Common myeloid progenitor, CD34-positive (primary cell): ENCODE results near the gene CELF2.
A peak's percentile ranks its signal among the peaks of the same experiment; 100 is the strongest.

Experiments used
- CTCF ChIA-PET: fragments of 350-600 bp; sonication (Branson Sonifier 250); formaldehyde crosslinking; loops from one replicate; lab custom pipeline; 2021; ENCODE audit warnings: antibody characterized with exemption; lab: Charles Lee
- POLR2A ChIA-PET: fragments of 350-600 bp; sonication (Branson Sonifier 250); formaldehyde crosslinking; loops from one replicate; lab custom pipeline; 2021; ENCODE audit warnings: antibody characterized with exemption; lab: Charles Lee
- DNase-seq, 3 donors: peaks; one replicate each; pipeline versions ENCODE4 v3.0.0 to v3.0.0-alpha.2; 2013
- H3K27ac ChIP-seq, 2 experiments: 1 replicate in 1 of 2; 2 replicates in 1 of 2; pipeline ENCODE4 v1.7.0; 2013; ENCODE audit warnings: inconsistent platforms in 2 of 2, low read length in 2 of 2, mild to moderate bottlenecking in 2 of 2, low read depth in 1 of 2, moderate library complexity in 1 of 2; ENCODE audit not compliant: severe bottlenecking in 2 of 2, insufficient read depth in 1 of 2, poor library complexity in 1 of 2
- H3K27me3 ChIP-seq, 5 experiments: replicated peaks in 2 of 5; 1 replicate in 3 of 5; 2 replicates in 2 of 5; pipeline versions ENCODE4 v1.6.1 to v1.7.0; 2013; ENCODE audit warnings: low read length in 4 of 5, mild to moderate bottlenecking in 2 of 5, moderate library complexity in 2 of 5, inconsistent platforms in 1 of 5; ENCODE audit not compliant: insufficient read depth in 5 of 5, control insufficient read depth in 4 of 5
- H3K36me3 ChIP-seq, 4 experiments: 1 replicate in 2 of 4; 2 replicates in 2 of 4; pipeline versions ENCODE4 v1.6.1 to v1.7.0; 2013; ENCODE audit warnings: low read length in 3 of 4, control low read depth in 1 of 4, mild to moderate bottlenecking in 1 of 4; ENCODE audit not compliant: control insufficient read depth in 4 of 4, insufficient read depth in 4 of 4
- H3K4me1 ChIP-seq, 4 experiments: 1 replicate in 3 of 4; 2 replicates in 1 of 4; pipeline versions ENCODE4 v1.6.1 to v1.7.1; 2013; ENCODE audit warnings: low read length in 3 of 4, mild to moderate bottlenecking in 3 of 4, control low read depth in 1 of 4, inconsistent platforms in 1 of 4, moderate library complexity in 1 of 4; ENCODE audit not compliant: control insufficient read depth in 4 of 4, insufficient read depth in 4 of 4; ENCODE audit errors: control extremely low read depth in 1 of 4
- H3K4me3 ChIP-seq, 7 experiments: 1 replicate in 4 of 7; 2 replicates in 3 of 7; pipeline versions ENCODE4 v1.5.1 to v1.7.0; 2013; ENCODE audit warnings: mild to moderate bottlenecking in 7 of 7, low read length in 6 of 7, moderate library complexity in 6 of 7, inconsistent platforms in 2 of 7, low read depth in 2 of 7, control low read depth in 1 of 7; ENCODE audit not compliant: insufficient read depth in 4 of 7, control insufficient read depth in 1 of 7; ENCODE audit errors: extremely low read depth in 1 of 7
- H3K9me3 ChIP-seq, 5 experiments: 1 replicate in 4 of 5; 2 replicates in 1 of 5; pipeline versions ENCODE4 v1.6.1 to v1.7.1; 2013; ENCODE audit warnings: low read length in 4 of 5, mild to moderate bottlenecking in 2 of 5, inconsistent platforms in 1 of 5, low read depth in 1 of 5, moderate library complexity in 1 of 5; ENCODE audit not compliant: control insufficient read depth in 4 of 5, insufficient read depth in 2 of 5; ENCODE audit errors: control extremely low read depth in 1 of 5
- WGBS: methylation state at CpG from one replicate; pipeline ENCODE4 v1.1.5; 2013; ENCODE audit not compliant: insufficient coverage; 5-methylcytosine and 5-hydroxymethylcytosine counted together

Gene CELF2

GRCh38 chr10:11104772-11105675 is 87.4 kb downstream of the CELF2 start:
- DNase-seq, result peak; percentile 14 to 49 (median 38)
- H3K9me3 ChIP-seq, result peaks cover 0 to 9% (median 4%) of the 10 kb centered on the region in 5 experiments
- no peaks in the 10 kb centered on the region for H3K4me1 ChIP-seq
- ChIA-PET POLR2A (no interaction called here), CTCF (interaction anchor here (0.7 to 1.4 kb wide), 3 partner anchors 8 to 20 kb away, joined by 3 to 5 read pairs (median 4); no protein-coding TSS in a partner anchor)
- WGBS, result 95% methylated on average over 6 of the region's 9 CpGs
- H3K36me3 ChIP-seq, result no peaks in the 10 kb centered on the region
- H3K27ac ChIP-seq, result no peak overlapping the region
- no peak overlapping the region for H3K4me3 ChIP-seq
- H3K27me3 ChIP-seq, result no peaks in the 10 kb centered on the region

DNA sequence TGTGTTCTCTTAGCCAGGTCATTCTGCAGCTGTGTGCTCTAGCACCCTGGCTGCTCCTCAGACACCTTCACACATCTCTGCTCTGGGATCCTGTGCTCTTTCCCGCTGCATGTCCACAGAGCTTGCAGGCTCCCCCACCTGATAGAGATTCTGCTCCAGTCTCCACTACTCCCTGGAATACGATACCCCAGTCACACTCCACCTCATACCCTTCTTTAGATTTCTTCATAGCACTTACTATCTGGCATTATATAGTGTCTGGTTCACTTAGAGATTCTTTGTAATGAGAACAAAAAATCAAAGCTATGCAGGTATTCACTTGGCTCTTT is 88.0 kb downstream of the CELF2 start:
- WGBS, result 100% methylated on average over 1 of the region's 2 CpGs
- Histone ChIP-seq H3K4me3 (no peak overlapping the region), H3K27me3 (no peaks in the 10 kb centered on the region), H3K36me3 (no peaks in the 10 kb centered on the region), H3K27ac (no peak overlapping the region), H3K4me1 (no peaks in the 10 kb centered on the region), H3K9me3 (peaks cover 0 to 9% (median 4%) of the 10 kb centered on the region in 5 experiments)
- ChIA-PET POLR2A (no interaction called here), CTCF (interaction anchor here (1.4 kb wide), 1 partner anchor 15 kb away, joined by 5 read pairs; no protein-coding TSS in a partner anchor)
- no peak for DNase-seq

DNA sequence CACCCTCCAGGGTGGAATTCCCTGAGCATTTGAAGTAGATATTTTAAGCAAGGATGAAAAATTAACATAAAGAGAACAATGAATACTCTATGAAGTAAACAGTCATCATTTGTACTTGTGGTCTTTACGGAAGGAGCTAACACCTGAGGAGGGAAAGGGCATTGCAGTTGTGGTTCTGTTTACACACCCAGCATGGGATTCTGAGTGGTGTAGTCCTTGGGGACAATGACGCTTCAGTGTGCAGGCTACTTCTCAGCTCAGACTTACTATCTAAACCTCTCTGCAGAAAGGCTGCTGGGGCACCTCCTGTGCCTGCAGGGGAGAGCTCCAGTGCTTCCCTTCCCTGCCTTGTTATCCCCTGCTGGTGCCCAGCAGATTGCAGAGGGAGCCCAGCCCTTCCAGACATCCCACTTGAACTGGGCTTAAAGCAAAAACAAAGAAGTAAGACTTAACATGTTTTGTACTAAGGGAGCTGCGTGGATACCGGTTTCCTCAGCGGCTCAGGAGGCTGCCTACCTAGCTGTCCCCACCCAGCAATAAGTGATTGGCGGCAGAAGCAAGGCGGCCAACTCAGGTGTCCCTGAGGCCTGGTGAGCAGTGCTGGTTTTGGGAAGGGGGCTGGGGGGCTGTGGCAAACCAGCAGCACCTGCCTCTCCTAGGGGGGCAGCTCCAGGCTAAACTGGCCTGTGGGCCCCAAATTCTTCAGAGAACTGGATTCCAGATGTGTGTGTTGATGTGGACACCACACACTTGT is 89.1 kb downstream of the CELF2 start:
- no peaks in the 10 kb centered on the region for H3K4me1 ChIP-seq
- no peak for DNase-seq
- no peaks in the 10 kb centered on the region for H3K36me3 ChIP-seq
- peaks cover 0 to 9% (median 4%) of the 10 kb centered on the region in 5 experiments for H3K9me3 ChIP-seq
- WGBS, result 100% methylated on average over 3 of the region's 7 CpGs
- H3K4me3 ChIP-seq, result no peak overlapping the region
- H3K27me3 ChIP-seq, result no peaks in the 10 kb centered on the region
- no peak overlapping the region for H3K27ac ChIP-seq
- ChIA-PET CTCF (interaction anchor here (1.2 to 1.4 kb wide), 3 partner anchors 10 to 14 kb away, joined by 3 to 8 read pairs (median 5); no protein-coding TSS in a partner anchor), POLR2A (no interaction called here)

- Histone ChIP-seq H3K27ac (no peak overlapping the region), H3K27me3 (no peaks in the 10 kb centered on the region), H3K4me3 (no peak overlapping the region), H3K36me3 (no peaks in the 10 kb centered on the region), H3K4me1 (no peaks in the 10 kb centered on the region), H3K9me3 (peaks cover 0 to 9% (median 4%) of the 10 kb centered on the region in 5 experiments)
- CTCF ChIA-PET, result interaction anchor here (1.0 kb wide), 1 partner anchor 39 kb away, joined by 3 read pairs; no protein-coding TSS in a partner anchor
- POLR2A ChIA-PET, result no interaction called here
- no peak for DNase-seq
Observed at GRCh38 chr10:11107948-11108347, 90.3 kb downstream of the CELF2 start.

DNA sequence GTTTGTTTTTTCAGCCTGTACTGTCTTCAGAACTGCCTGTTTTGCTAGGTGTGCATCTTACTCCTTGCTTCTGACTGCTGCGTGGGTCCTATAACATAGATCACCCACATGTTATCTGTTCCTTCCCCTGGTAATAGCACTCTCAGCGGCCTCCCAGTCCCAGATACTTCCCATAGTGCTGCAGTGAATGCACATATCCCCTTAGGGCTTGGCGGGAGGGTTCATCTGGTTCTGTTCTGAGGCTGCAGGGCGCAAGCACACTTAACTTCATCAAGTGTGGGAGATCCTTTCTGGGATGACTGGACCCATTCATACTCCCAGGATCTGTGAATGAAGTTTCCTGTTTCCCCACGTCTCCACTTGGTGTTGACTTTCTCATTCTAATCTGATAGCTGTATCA is 90.7 kb downstream of the CELF2 start:
- POLR2A ChIA-PET, result no interaction called here
- H3K9me3 ChIP-seq, result peaks cover 0 to 9% (median 4%) of the 10 kb centered on the region in 5 experiments
- 98% methylated on average over 4 of the region's 5 CpGs for WGBS
- no peak overlapping the region for H3K27ac ChIP-seq
- no peaks in the 10 kb centered on the region for H3K36me3 ChIP-seq
- no peaks in the 10 kb centered on the region for H3K27me3 ChIP-seq
- H3K4me3 ChIP-seq, result no peak overlapping the region
- DNase-seq, result no peak
- peaks cover under 1 to 3% (median 2%) of the 10 kb centered on the region in 4 experiments for H3K4me1 ChIP-seq
- CTCF ChIA-PET, result interaction anchor here (1.0 kb wide), 1 partner anchor 38 kb away, joined by 3 read pairs; no protein-coding TSS in a partner anchor

- CTCF ChIA-PET, result interaction anchor here (0.7 to 1.1 kb wide), 3 partner anchors 8 to 96 kb away, joined by 3 read pairs; no protein-coding TSS in a partner anchor
- WGBS, result 94% methylated on average over 2 of the region's 6 CpGs
- Histone ChIP-seq H3K27me3 (no peaks in the 10 kb centered on the region), H3K27ac (no peak overlapping the region), H3K4me1 (peaks cover 7 to 14% (median 10%) of the 10 kb centered on the region in 4 experiments), H3K9me3 (peaks cover 0 to 9% (median 4%) of the 10 kb centered on the region in 5 experiments), H3K36me3 (no peaks in the 10 kb centered on the region), H3K4me3 (no peak overlapping the region)
- DNase-seq, result no peak
- POLR2A ChIA-PET, result no interaction called here
Observed at GRCh38 chr10:11109590-11109989, 91.9 kb downstream of the CELF2 start.
